HL-60/S4 (cell line): Measurements from ENCODE around the gene B9D2.
"Not testable (repeated sequence)": the region's sequence is repeated elsewhere in the genome, so short reads cannot be mapped to it uniquely, and the experiment has no call there.

Experiments
- in situ Hi-C: fragments of 300-500 bp; cut with MboI; formaldehyde crosslinking; loops from 2 replicates; pipeline ENCODE4 v1.14.3; 2022; ENCODE audit warnings: low sequenced_read_pairs

Gene B9D2

DNA sequence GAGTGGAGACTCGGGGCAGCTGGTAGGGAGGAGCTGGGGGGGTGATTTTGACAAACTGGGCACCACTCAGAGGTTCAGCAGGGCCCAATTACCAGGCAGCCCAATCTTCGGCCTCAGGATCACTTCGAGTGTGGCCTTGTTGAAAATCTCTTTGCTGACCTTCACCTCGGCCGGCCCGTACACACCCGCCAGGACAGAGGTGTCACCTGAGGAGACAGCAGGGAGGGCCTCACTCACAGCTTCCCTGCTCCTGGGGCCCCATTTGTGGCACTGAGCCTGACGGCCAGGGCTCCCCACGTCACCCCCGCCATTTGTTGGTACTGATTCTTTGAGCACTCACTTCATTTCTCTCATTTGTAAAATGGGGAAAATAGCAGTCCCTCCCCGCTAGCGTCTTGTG, 28.8 kb upstream of the B9D2 start:
- in situ Hi-C loops, result no loop called here

DNA sequence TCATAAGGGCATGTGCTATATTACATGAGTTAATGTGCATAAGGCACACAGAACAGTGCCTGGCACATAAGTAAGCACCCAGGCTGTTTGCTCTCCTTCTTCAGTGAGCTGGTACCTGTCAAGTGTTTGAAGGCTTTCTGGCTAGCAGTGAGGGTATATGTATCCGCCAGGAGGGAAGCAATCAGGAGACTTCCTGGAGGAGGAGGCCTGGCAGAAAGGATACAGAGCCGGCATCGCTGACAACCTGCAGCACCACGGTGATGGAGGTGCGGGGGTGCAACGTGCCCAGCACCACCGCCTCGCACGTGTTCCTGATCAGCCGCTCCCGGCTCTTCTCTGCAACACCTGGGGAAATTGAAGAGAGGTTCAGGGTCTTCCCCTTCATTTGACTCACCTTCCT, 27.7 kb upstream of the B9D2 start:
- in situ Hi-C loops, result no loop called here

- in situ Hi-C loops, result no loop called here
Measured at GRCh38 chr19:41386442-41386841, 22.5 kb upstream of the B9D2 start.

GRCh38 chr19:41384351-41384750, 20.4 kb upstream of the B9D2 start:
- in situ Hi-C loops, result no loop called here

GRCh38 chr19:41381536-41381935, 17.6 kb upstream of the B9D2 start:
- in situ Hi-C loops, result not testable (repeated sequence)

DNA sequence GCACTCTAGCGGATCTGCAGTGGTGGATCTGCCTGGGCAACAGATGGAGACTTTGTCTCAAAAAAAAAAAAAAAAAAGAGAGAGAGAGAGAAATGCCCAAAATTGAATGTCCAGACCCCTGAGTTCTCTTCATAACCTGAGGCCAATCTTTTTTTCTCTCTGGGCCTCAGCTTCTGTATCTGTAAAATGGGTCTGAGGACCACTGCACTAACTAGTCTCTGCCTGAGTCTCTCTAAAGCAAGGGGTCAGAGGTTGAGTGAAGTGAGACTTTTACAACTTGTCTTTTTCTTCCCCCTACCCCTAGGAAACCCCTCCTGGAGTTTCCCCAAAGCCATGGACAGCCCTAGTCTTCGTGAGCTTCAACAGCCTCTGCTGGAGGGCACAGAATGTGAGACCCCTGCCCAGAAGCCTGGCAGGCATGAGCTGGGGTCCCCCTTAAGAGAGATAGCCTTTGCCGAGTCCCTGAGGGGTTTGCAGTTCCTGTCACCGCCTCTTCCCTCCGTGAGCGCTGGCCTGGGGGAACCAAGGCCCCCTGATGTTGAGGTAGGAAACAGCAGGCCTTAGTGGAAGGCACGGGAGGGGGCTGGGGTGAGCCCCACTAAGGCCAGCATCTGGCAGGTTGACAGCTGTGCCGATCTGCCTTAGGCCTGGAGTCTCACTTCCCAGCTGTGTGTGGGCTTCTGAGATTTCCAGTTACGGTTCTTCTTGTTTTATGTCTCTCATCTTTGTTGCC, 14.2 kb upstream of the B9D2 start:
- in situ Hi-C loops, result no loop called here

GRCh38 chr19:41376998-41377365, 13.0 kb upstream of the B9D2 start:
- in situ Hi-C loops, result no loop called here

GRCh38 chr19:41376241-41376997, 12.5 kb upstream of the B9D2 start, which contains the start of gene TMEM91:
Gene TMEM91, plus strand, starts transcription at chr19:41376533. Its CDS starts 1,777 bp downstream, at chr19:41378310.
- in situ Hi-C loops, result no loop called here

- in situ Hi-C loops, result no loop called here
Measured at GRCh38 chr19:41373993-41374392, 10.0 kb upstream of the B9D2 start.

- in situ Hi-C loops, result no loop called here
Measured at GRCh38 chr19:41372501-41372900, 8.6 kb upstream of the B9D2 start.

DNA sequence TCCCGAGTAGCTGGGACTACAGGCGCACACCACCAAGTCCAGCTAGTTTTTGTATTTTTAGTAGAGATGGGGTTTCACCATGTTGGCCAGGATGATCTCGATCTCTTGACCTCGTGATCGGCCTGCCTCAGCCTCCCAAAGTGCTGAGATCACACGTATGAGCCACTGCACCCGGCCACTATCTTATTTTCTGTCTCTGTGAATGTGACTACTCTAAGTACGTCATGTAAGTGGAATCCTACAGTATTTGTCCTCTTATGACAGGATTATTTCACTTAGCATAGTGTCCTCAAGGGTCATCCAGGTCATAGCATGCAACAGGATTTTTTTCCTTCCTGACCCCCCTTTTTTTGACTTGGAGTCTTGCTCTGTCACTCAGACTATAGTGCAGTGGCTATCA, 7.6 kb upstream of the B9D2 start:
- in situ Hi-C loops, result no loop called here

DNA sequence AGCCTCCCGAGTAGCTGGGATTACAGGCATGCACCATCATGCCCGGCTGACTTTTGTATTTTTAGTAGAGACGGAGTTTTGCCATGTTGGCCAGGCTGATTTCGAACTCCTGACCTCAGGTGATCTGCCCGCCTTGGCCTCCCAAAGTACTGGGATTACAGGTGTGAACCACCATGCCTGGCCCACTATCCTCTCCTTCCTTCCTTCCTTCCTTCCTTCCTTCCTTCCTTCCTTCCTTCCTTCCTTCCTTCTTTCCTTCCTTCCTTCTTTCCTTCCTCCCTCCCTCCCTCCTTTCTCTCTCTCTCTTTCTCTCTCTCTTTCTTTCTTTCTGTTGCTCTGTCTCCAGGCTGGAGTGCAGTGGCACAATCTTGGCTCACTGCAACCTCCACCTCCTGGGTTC, 7.2 kb upstream of the B9D2 start:
- in situ Hi-C loops, result not testable (repeated sequence)

DNA sequence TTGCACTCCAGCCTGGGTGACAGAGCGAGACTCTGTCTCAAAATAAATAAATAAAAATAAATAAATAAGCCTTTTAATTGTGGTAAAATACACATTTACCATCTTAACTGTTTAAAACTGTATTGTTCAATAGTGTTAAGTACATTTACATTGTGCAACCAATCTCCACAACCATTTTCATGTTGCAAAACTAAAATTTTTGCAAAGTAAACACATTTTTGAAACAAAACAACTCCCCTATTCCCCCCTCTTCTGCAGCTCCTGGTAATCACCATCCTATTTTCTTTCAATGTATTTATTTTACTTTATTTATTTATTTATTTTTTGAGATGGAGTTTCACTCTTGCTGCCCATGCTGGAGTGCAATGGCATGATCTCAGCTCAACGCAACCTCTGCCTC, 5.8 kb upstream of the B9D2 start:
- in situ Hi-C loops, result no loop called here

GRCh38 chr19:41367848-41368301, 3.9 kb upstream of the B9D2 start:
- in situ Hi-C loops, result no loop called here

GRCh38 chr19:41366089-41366488, 2.1 kb upstream of the B9D2 start:
- in situ Hi-C loops, result no loop called here

DNA sequence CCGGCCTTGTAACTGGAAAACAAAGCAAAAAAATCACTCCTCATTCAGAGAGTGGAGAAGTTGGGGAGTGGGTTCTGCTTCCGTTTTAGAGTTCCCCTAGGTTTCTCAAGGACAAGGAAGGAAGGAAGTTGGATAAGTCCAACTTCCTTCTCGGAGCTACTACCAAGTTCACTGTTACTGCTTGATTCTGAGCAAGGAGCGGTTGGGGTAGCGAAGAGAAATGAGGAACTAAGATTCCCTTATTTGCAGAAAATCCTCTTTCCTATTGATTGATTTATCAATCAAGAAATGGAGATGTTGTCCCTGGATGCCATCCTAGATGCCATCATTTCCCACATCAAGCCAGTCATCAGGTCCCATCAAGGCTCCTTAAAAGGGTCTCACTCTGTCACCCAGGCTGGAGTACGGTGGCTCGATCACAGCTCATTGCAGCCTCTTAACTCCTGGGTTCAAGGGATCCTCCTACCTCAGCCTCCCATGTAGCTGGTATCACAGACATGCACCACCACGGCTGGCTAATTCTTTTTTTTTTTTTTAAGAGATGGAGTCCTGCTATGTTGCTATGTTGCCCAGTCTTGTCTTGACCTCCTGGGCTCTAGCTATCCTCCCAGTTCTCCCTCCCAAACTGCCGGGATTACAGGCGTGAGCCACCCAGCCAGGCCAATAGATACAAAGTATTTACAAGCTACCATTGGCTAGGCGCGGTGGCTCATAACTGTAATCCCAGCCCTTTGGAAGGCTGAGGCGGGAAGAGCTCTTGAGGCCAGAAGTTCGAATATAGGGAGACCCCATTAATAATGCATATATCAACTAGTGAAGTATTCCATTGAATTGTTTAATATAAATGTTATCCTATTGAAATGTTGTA, 809 bp upstream of the B9D2 start:
- in situ Hi-C loops, result no loop called here

DNA sequence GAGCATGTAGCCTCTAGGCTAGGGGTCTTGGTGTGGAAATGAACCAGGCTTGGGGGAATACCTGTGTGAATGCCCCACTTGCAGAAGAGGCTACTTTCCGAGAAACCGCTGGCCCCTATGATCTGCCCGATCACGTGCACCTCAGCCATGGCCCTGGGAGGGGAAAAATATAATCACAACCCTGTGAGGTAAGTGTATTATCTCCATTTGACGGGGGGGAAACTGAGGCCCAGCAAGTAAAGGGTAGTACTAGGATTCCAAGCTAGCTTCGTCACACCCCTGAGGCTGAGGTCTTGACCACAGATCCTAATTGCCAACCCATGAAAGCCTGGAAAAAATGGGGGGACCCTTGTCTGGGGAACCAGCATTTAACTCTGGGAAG, 587 bp downstream of the B9D2 start:
- in situ Hi-C loops, result no loop called here

DNA sequence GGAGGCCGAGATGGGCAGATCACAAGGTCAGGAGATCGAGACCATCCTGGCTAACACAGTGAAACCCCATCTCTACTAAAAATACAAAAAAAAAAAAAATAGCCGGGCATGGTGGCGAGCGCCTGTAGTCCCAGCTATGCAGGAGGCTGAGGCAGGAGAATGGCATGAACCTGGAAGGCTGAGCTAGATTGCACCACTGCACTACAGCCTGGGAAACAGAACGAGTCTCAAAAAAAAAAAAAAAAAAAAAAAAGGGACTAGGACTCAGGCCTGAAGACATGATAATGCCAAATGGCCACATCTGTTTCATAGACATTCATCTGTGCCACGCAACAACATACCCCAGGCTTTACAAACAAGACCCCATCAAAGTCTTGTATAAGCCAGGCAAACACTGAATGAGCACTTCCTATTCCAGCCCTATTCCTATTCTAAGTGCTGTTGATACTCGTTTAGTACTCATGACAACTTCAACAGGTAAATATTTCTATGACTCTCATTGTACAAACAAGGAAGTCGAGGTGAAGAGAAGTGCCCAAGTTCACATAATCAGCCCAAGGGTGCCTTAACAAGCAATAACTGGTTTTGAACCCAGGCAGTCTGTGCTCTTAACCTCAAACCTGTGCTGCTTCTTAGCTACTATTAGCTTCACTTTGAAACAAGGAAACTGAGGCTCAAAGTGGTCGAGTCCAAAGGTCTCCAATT, 1.7 kb downstream of the B9D2 start:
- in situ Hi-C loops, result no loop called here

GRCh38 chr19:41359741-41360140, 4.2 kb downstream of the B9D2 start:
- in situ Hi-C loops, result no loop called here

- in situ Hi-C loops, result no loop called here
Measured at GRCh38 chr19:41357746-41358145, 6.2 kb downstream of the B9D2 start.
